OCI-LY1 (cell line): ENCODE results near the gene PEF1.

Source experiments
- H2AFZ ChIP-seq: fragments of 200-600 bp; sonication (generic), shearing (Covaris generic); 2 replicates; pipeline ENCODE4 v1.6.0; 2014; ENCODE audit warnings: antibody characterized with exemption, mild to moderate bottlenecking, low read length
- H3F3A ChIP-seq: fragments of 200-600 bp; sonication (generic), shearing (Covaris generic); 2 replicates; pipeline ENCODE4 v1.6.0; 2014; ENCODE audit warnings: mild to moderate bottlenecking, antibody characterized with exemption, low read length, moderate library complexity; ENCODE audit not compliant: insufficient read depth
- H3K27ac ChIP-seq: fragments of 200-600 bp; sonication (generic); 2 replicates; pipeline ENCODE4 v1.5.1; 2014; ENCODE audit warnings: low read length, mixed run types, mild to moderate bottlenecking, low read depth; ENCODE audit not compliant: poor library complexity, severe bottlenecking
- H3K27me3 ChIP-seq: fragments of 200-600 bp; sonication (generic); 2 replicates; pipeline ENCODE4 v1.6.0; 2014; ENCODE audit warnings: antibody characterized with exemption, mild to moderate bottlenecking, low read length, moderate library complexity; ENCODE audit not compliant: insufficient read depth
- H3K36me3 ChIP-seq: fragments of 200-600 bp; sonication (generic); 2 replicates; pipeline ENCODE4 v1.6.1; 2014; ENCODE audit warnings: mild to moderate bottlenecking, antibody characterized with exemption, low read length, moderate library complexity, mixed read lengths; ENCODE audit not compliant: insufficient read depth
- H3K4me1 ChIP-seq: fragments of 200-600 bp; sonication (generic); 2 replicates; pipeline ENCODE4 v1.5.1; 2014; ENCODE audit warnings: mild to moderate bottlenecking, low read length, moderate library complexity; ENCODE audit not compliant: insufficient read depth, severe bottlenecking
- H3K4me2 ChIP-seq: fragments of 200-600 bp; sonication (generic), shearing (Covaris generic); 2 replicates; pipeline ENCODE4 v1.6.1; 2014; ENCODE audit warnings: low read length
- H3K4me3 ChIP-seq: fragments of 200-600 bp; sonication (generic); 2 replicates; pipeline ENCODE4 v1.5.1; 2014; ENCODE audit warnings: low read length, low read depth, mild to moderate bottlenecking, mixed read lengths; ENCODE audit not compliant: poor library complexity, severe bottlenecking
- H3K79me2 ChIP-seq: fragments of 200-600 bp; shearing (Covaris generic); 2 replicates; pipeline ENCODE4 v1.6.1; 2016; ENCODE audit warnings: mixed run types, low read length, mixed read lengths; ENCODE audit not compliant: insufficient read depth
- H3K9ac ChIP-seq: fragments of 200-600 bp; sonication (generic), shearing (Covaris generic); 2 replicates; pipeline ENCODE4 v1.6.1; 2014; ENCODE audit warnings: mild to moderate bottlenecking, low read length, mixed read lengths
- H3K9me2 ChIP-seq: fragments of 200-600 bp; sonication (generic), shearing (Covaris generic); 2 replicates; pipeline ENCODE4 v1.6.1; 2014; ENCODE audit warnings: low read depth, mild to moderate bottlenecking, low read length, mixed read lengths
- H3K9me3 ChIP-seq: fragments of 200-600 bp; shearing (Covaris generic); 2 replicates; pipeline ENCODE4 v1.6.1; 2014; ENCODE audit warnings: low read length, mixed read lengths
- H4K20me1 ChIP-seq: fragments of 200-600 bp; sonication (generic), shearing (Covaris generic); 2 replicates; pipeline ENCODE4 v1.6.0; 2016; ENCODE audit warnings: mild to moderate bottlenecking, low read length; ENCODE audit not compliant: insufficient read depth
- CTCF ChIP-seq: fragments of 200-600 bp; sonication (generic), shearing (Covaris generic); IDR thresholded peaks from 2 replicates; pipeline ENCODE4 v1.5.1; 2017; ENCODE audit warnings: mild to moderate bottlenecking, antibody characterized with exemption, low read length, moderate library complexity, mixed read lengths
- EZH2 ChIP-seq: fragments of 200-600 bp; sonication (generic), shearing (Covaris generic); IDR thresholded peaks from 2 replicates; pipeline ENCODE4 v1.8.0; 2017; ENCODE audit warnings: borderline replicate concordance, mixed run types, mild to moderate bottlenecking, antibody characterized with exemption, low read length, moderate library complexity, mixed read lengths

PEF1 gene

GRCh38 chr1:31602081-31602480 lies 42.6 kb downstream of the PEF1 start:
- Histone ChIP-seq H3F3A (no peaks in the 10 kb centered on the region), H3K79me2 (no peaks in the 10 kb centered on the region), H4K20me1 (no peaks in the 10 kb centered on the region), H2AFZ (no peak overlapping the region), H3K9ac (no peak overlapping the region), H3K4me3 (no peak overlapping the region), H3K36me3 (no peaks in the 10 kb centered on the region), H3K4me2 (no peak overlapping the region), H3K9me3 (no peaks in the 10 kb centered on the region), H3K9me2 (no peaks in the 10 kb centered on the region), H3K27me3 (no peaks in the 10 kb centered on the region; the same call in 1 of the 2 replicates), H3K27ac (no peak overlapping the region), H3K4me1 (no peaks in the 10 kb centered on the region)
- TF ChIP-seq CTCF (no peak), EZH2 (no peak)

DNA sequence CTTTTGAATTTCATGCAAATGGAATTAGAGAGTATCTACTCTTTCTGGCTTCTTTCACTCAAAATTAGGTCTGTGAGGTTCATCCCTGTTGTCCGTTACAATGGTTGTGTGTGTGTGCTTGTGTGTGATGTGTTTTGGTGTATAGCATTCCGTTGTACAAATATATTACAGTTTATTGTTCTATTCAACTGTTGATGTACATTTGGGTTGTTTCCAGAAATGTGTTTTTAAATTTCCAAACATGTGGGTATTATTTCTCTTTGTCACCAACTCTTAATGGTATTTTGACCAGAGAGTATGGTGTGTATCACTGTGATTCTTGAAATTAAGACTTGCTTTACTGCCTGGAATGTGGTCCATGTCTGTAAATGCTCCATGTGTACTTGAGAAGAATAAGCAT lies 44.0 kb downstream of the PEF1 start:
- no peaks in the 10 kb centered on the region for H3K9me2 ChIP-seq
- H3K9me3 ChIP-seq, result no peaks in the 10 kb centered on the region
- no peak overlapping the region for H3K27ac ChIP-seq
- no peaks in the 10 kb centered on the region for H3F3A ChIP-seq
- H3K36me3 ChIP-seq, result no peaks in the 10 kb centered on the region
- H3K4me1 ChIP-seq, result no peaks in the 10 kb centered on the region
- no peak overlapping the region for H3K4me2 ChIP-seq
- H3K27me3 ChIP-seq, result no peaks in the 10 kb centered on the region; the same call in 1 of the 2 replicates
- H4K20me1 ChIP-seq, result no peaks in the 10 kb centered on the region
- TF ChIP-seq CTCF (no peak), EZH2 (no peak)
- no peak overlapping the region for H3K4me3 ChIP-seq
- H3K79me2 ChIP-seq, result no peaks in the 10 kb centered on the region
- H2AFZ ChIP-seq, result no peak overlapping the region
- H3K9ac ChIP-seq, result no peak overlapping the region

GRCh38 chr1:31598980-31599379 lies 45.7 kb downstream of the PEF1 start:
- no peak for TF ChIP-seq CTCF
- TF ChIP-seq EZH2, result no peak
- no peak overlapping the region for H3K9ac ChIP-seq
- H3K79me2 ChIP-seq, result no peaks in the 10 kb centered on the region
- H3K9me2 ChIP-seq, result no peaks in the 10 kb centered on the region
- H3K4me2 ChIP-seq, result no peak overlapping the region
- no peaks in the 10 kb centered on the region for H3F3A ChIP-seq
- H3K9me3 ChIP-seq, result no peaks in the 10 kb centered on the region
- no peak overlapping the region for H3K27ac ChIP-seq
- H3K36me3 ChIP-seq, result no peaks in the 10 kb centered on the region
- no peaks in the 10 kb centered on the region; the same call in 1 of the 2 replicates for H3K27me3 ChIP-seq
- no peaks in the 10 kb centered on the region for H4K20me1 ChIP-seq
- no peaks in the 10 kb centered on the region for H3K4me1 ChIP-seq
- H3K4me3 ChIP-seq, result no peak overlapping the region
- no peak overlapping the region for H2AFZ ChIP-seq
